ENCODE measurements around the gene LLCFC1.

GRCh38 chr7:142913051-142913450, 26.2 kb upstream of the LLCFC1 start:
- TF ChIP-seq EZH2 (IDR thresholded peaks at IDR 0.05; ENCODE audit: insufficient read depth, poor library complexity, severe bottlenecking), result no peak
- no peak for TF ChIP-seq EZH2phosphoT487 (IDR thresholded peaks at IDR 0.05; ENCODE audit: insufficient read depth, low read depth)

Data from GM23248 (cell line).